PC-9 (cell line): Measurements from ENCODE around the gene DDHD1.

Experiments used
- EZH2 ChIP-seq: fragments of 200-600 bp; sonication (generic); IDR thresholded peaks from 2 replicates; pipeline ENCODE4 v1.8.0; 2017; ENCODE audit warnings: antibody characterized with exemption, low read depth
- TF ChIP-seq, protein P1 (sequence below): fragments of 200-600 bp; sonication (generic); conservative IDR thresholded peaks from 2 replicates; pipeline ENCODE4 v1.6.1; 2017; ENCODE audit warnings: mixed run types, antibody characterized with exemption, mild to moderate bottlenecking, moderate library complexity

DNA sequence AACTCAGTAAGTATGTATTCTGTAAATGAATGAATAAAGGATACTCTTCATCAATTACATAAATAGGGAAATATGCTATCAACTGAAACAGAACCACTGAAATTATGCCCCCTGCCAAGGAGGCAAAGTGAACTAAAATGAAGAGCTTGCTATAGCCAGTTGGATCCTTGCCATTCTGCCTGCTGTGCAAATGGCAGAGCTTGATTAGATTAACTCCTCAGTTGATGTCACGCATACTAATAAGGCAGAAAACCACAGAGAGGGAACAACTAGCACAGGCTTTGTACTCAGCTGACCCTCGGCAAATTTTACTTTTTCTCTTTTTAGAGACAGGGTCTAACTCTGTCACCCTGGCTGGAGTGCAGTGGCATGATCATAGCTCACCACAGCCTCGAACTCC is 165.6 kb downstream of the DDHD1 start:
- TF ChIP-seq, protein P1, sequence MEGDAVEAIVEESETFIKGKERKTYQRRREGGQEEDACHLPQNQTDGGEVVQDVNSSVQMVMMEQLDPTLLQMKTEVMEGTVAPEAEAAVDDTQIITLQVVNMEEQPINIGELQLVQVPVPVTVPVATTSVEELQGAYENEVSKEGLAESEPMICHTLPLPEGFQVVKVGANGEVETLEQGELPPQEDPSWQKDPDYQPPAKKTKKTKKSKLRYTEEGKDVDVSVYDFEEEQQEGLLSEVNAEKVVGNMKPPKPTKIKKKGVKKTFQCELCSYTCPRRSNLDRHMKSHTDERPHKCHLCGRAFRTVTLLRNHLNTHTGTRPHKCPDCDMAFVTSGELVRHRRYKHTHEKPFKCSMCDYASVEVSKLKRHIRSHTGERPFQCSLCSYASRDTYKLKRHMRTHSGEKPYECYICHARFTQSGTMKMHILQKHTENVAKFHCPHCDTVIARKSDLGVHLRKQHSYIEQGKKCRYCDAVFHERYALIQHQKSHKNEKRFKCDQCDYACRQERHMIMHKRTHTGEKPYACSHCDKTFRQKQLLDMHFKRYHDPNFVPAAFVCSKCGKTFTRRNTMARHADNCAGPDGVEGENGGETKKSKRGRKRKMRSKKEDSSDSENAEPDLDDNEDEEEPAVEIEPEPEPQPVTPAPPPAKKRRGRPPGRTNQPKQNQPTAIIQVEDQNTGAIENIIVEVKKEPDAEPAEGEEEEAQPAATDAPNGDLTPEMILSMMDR, result no peak
- TF ChIP-seq EZH2, result no peak
